Measurements from ENCODE around the gene POLR1C.
"Not testable (repeated sequence)": the region's sequence is repeated elsewhere in the genome, so short reads cannot be mapped to it uniquely, and the experiment has no call there.

DNA sequence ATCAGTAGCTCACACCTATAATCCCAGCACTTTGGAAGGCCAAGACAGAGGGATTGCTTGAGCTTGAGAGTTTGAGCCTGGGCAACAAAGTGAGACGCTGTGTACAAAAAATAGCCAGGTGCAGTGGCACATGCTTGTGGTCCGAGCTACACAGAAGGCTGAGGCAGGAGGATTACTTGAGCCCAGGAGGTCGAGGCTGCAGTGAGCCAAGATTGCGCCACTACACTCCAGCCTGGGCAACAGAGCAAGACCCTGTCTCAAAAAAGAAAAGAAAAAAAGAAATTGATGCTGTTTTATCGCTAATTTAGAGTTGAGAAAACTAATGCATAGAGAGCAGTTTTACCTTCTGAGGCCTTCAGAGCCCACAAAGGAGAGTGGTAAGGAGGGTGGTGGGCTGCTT is 18.6 kb upstream of the POLR1C start:
- TF ChIP-seq, protein P1, sequence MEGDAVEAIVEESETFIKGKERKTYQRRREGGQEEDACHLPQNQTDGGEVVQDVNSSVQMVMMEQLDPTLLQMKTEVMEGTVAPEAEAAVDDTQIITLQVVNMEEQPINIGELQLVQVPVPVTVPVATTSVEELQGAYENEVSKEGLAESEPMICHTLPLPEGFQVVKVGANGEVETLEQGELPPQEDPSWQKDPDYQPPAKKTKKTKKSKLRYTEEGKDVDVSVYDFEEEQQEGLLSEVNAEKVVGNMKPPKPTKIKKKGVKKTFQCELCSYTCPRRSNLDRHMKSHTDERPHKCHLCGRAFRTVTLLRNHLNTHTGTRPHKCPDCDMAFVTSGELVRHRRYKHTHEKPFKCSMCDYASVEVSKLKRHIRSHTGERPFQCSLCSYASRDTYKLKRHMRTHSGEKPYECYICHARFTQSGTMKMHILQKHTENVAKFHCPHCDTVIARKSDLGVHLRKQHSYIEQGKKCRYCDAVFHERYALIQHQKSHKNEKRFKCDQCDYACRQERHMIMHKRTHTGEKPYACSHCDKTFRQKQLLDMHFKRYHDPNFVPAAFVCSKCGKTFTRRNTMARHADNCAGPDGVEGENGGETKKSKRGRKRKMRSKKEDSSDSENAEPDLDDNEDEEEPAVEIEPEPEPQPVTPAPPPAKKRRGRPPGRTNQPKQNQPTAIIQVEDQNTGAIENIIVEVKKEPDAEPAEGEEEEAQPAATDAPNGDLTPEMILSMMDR (conservative IDR thresholded peaks at IDR 0.05), result not testable (repeated sequence)
- not testable (repeated sequence) for TF ChIP-seq EZH2 (IDR thresholded peaks at IDR 0.05; ENCODE audit: low read depth)
